Heart right ventricle (tissue), 16 donors: ENCODE data around the gene ARL4A. TPM values are rescaled to one million over a fixed set of nuclear protein-coding genes. Genes with fewer than 3 reads are reported as not detected.

ENCODE experiments used
- ATAC-seq, 8 donors: fragments of 200-7000 bp; cut with Tn5 transposase; one replicate each; pipeline ENCODE4 v1.9.1; 2020; ENCODE audit warnings: mild to moderate bottlenecking in 8 of 8, moderate library complexity in 8 of 8, moderate number of reproducible peaks in 1 of 8
- DNase-seq, 2 donors: peaks; one replicate each; pipeline ENCODE4 v3.0.0-alpha.2; 2020
- H3K27ac ChIP-seq, 10 donors: fragments of 200-600 bp; sonication (generic) in 2 of 10; one replicate each; pipeline versions ENCODE4 v1.5.0 to v1.8.0; 2020 to 2022; ENCODE audit warnings: mild to moderate bottlenecking in 3 of 10
- H3K27me3 ChIP-seq, 7 donors: fragments of 200-600 bp; one replicate each; pipeline ENCODE4 v1.8.0; 2021 to 2022; ENCODE audit warnings: mild to moderate bottlenecking in 2 of 7
- H3K36me3 ChIP-seq, 9 donors: fragments of 200-600 bp; sonication (generic) in 1 of 9; one replicate each; pipeline versions ENCODE4 v1.5.0 to v1.8.0; 2020 to 2022; ENCODE audit warnings: mild to moderate bottlenecking in 2 of 9
- H3K4me1 ChIP-seq, 9 donors: fragments of 200-600 bp; sonication (generic) in 1 of 9; one replicate each; pipeline versions ENCODE4 v1.5.0 to v1.8.0; 2020 to 2022; ENCODE audit warnings: mild to moderate bottlenecking in 4 of 9
- H3K4me3 ChIP-seq, 10 donors: fragments of 200-600 bp; sonication (generic) in 2 of 10; one replicate each; pipeline versions ENCODE4 v1.5.0 to v1.8.0; 2020 to 2022; ENCODE audit warnings: mild to moderate bottlenecking in 7 of 10, moderate library complexity in 2 of 10
- H3K9me3 ChIP-seq, 11 donors: fragments of 200-600 bp in 10 of 11; sonication (generic) in 2 of 11; one replicate each; pipeline versions ENCODE4 v1.5.0 to v1.8.0; 2013 to 2022; ENCODE audit warnings: mild to moderate bottlenecking in 2 of 11, control low read depth in 1 of 11, moderate library complexity in 1 of 11
- WGBS, 2 donors: extraction: QIAGEN DNeasy Blood & Tissue Kit; methylation state at CpG; one replicate each; pipeline ENCODE4 v1.1.7; 2013; ENCODE audit warnings: inconsistent platforms in 1 of 2; 5-methylcytosine and 5-hydroxymethylcytosine counted together
- intact Hi-C, 10 donors: fragments of 100-400 bp; cut with DNase I; formaldehyde crosslinking; loops; one replicate each; pipeline versions ENCODE4 v1.11.1 to v1.14.2; 2022
- polyA plus RNA-seq, 2 donors: library from polyadenylated mRNA; stranded (reverse); fragments of 200-250 nt; gene quantifications; one replicate each; pipeline ENCODE4 v1.2.3, GENCODE V29; 2013
- total RNA-seq, 10 donors: library from RNA; stranded (reverse); fragmentation: NEBNext Ultra II Directional in 3 of 10; extraction: Animal tissue kit (Norgen Biotek cat#: 25700) in 3 of 10; gene quantifications; one replicate each; pipeline versions ENCODE4 v1.2.1 to v1.2.4, GENCODE V29; 2021 to 2023
- TF ChIP-seq, protein P1 (sequence below), 9 donors: fragments of 200-600 bp; sonication (generic) in 2 of 9; IDR thresholded peaks; one replicate each; pipeline versions ENCODE4 v1.5.0 to v1.8.0; 2021 to 2022; ENCODE audit warnings: antibody characterized with exemption in 9 of 9, mild to moderate bottlenecking in 5 of 9, moderate library complexity in 1 of 9
- donor health status: Arrhythmogenic right ventricular cardiomyopathy.
- donor health status: ischemic (EF 13 %, LVEDD 7.1; RV severe dilation, severe dysfunction).
- donor health status: healthy with polysubstance abuse.
- donor health status: DM: no; HTN: yes; CAD: no.
- donor health status: DM: no; HTN: no; CAD: no.
- donor health status: ischemic (EF 25% LVEDD 6.9; RV normal size, moderate dysfunction).
- donor health status: ischemic (EF 25% LVEDD 5.7; RV mildly dilated, moderate dysfunction).
- donor health status: healthy.
- donor health status: DM: yes; HTN: yes; CAD: no.
- donor health status: Ischemic cardiomyopathy.
- donor health status: ischemic (EF 35%, LVEDD 5.7; RV mildly dilated, moderate dysfunction).
- donor health status: nonischemic (EF 11% LVEDD 7.7; RV severe dilation, severe dysfunction).
- donor health status: DM: yes; HTN: yes; CAD: no.
- donor health status: PGD.
- donor health status: ischemic (EF 29% LVEDD 5.4; RV normal size, mild dysfunction).
- donor health status: nonischemic (EF 23%, LVEDD 6.1; RV moderate dilation, normal function).

ARL4A gene
- total and polyA plus RNA-seq, 12 donors: 6.9 to 21.4 (median 12.9) TPM

DNA sequence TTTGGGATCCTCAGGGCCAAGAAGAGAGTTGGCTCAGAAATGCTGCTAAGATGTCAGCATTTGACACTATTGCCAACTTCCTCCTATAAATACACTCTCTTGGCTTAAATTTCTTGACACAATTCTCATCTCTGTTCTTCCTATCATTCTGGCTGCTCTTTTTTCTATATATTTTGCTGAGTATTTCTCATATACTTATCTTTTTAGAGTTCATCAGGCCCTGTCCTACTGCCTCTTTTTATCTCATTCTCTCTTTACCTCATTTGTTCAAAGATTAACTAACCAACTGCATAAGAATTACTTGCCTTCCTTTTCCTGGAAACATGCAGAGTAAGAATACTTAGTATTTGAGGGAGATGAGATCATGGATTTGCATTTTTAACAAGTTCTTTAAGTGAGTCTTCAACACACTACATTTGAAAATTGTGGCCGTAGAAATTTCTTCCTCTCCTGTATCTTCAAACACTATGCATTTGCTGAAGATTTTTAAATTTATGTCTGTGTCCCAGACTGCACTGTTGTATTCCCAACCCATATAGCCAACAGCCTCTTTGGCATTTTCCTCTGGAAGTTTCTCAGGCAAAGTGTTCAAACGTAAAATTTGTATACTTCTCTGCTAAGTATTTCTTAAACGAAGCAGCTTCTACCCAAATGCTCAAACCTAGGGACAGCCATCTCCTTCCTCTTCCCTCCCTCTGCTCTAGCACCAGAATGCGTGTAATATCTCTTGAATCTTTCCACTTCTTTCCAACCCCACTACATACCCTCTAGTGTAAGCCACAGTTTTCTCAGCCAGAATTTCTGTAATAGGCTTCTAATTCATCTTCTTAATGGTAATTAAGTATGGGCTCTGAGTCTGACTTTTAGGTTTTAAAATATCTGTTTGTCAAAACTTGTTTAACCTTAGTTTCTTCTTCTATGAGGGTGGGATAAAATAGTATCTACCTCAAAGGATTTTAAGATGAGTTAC, 35.5 kb downstream of the ARL4A start:
- ATAC-seq (no peak), DNase-seq (no peak)
- Histone ChIP-seq H3K36me3 (no peaks in the 10 kb centered on the region), H3K9me3 (no peaks in the 10 kb centered on the region), H3K27ac (no peak overlapping the region), H3K27me3 (no peaks in the 10 kb centered on the region), H3K4me1 (peaks cover 3 to 56% (median 42%) of the 10 kb centered on the region in 9 donors), H3K4me3 (no peak overlapping the region)
- TF ChIP-seq, protein P1, sequence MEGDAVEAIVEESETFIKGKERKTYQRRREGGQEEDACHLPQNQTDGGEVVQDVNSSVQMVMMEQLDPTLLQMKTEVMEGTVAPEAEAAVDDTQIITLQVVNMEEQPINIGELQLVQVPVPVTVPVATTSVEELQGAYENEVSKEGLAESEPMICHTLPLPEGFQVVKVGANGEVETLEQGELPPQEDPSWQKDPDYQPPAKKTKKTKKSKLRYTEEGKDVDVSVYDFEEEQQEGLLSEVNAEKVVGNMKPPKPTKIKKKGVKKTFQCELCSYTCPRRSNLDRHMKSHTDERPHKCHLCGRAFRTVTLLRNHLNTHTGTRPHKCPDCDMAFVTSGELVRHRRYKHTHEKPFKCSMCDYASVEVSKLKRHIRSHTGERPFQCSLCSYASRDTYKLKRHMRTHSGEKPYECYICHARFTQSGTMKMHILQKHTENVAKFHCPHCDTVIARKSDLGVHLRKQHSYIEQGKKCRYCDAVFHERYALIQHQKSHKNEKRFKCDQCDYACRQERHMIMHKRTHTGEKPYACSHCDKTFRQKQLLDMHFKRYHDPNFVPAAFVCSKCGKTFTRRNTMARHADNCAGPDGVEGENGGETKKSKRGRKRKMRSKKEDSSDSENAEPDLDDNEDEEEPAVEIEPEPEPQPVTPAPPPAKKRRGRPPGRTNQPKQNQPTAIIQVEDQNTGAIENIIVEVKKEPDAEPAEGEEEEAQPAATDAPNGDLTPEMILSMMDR (IDR thresholded peaks at IDR 0.05): no peak
- 72 to 75% methylated on average over 4 of the region's 4 CpGs for WGBS, 2 donors
- intact Hi-C loops: no loop called here

DNA sequence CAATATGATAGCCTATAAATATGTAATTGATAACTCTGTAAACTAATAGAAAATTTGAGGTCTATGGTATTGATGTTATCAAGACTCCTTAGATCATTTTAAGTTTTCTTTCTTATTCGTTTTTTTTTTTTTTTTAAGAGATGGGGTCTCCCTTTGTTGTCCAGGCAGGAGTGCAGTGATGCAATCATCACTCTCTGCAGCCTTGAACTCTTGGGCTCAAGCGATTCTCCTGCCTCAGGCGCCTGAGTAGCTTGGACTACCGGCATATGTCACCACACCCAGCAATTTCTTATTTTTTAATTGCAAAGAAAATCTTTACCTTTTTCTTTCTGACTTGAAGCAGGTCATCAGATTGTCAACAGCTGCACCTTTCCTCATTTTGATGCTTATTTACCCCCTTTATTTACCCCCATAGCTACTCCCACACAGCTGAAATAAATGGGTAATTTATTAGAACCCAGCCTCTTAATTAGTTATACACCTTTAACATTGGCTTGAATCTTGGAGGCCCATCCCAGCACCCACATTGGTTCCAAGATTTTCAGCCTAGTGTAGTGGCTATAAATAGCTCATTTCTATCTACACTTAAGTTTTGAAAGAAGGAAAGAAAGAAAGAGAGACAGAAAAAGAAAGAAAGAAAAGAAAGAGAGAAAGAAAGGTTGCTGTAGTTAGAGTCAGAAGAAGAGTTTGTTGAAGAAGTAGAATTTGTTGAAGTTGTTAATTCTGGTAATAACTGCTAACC, 38.3 kb downstream of the ARL4A start:
- Histone ChIP-seq H3K27ac (peak overlapping the region in 6 of 10 donors; percentile 38 to 83 (median 76)), H3K27me3 (no peaks in the 10 kb centered on the region), H3K9me3 (no peaks in the 10 kb centered on the region), H3K4me1 (peaks cover 0 to 54% (median 41%) of the 10 kb centered on the region in 9 donors), H3K4me3 (peak overlapping the region in 8 of 10 donors; percentile 2 to 41 (median 24)), H3K36me3 (no peaks in the 10 kb centered on the region)
- TF ChIP-seq, protein P1 (IDR thresholded peaks at IDR 0.05): no peak
- intact Hi-C loops: loop anchor here in 3 of 10 donors (5.0 kb wide), 1 partner anchor 38 kb away; the partner anchor contains the start of gene ARL4A (in 3 of the 3)
- WGBS, 2 donors: 87 to 92% methylated on average over 4 of the region's 4 CpGs
- DNase-seq (no peak), ATAC-seq (peak in 1 of 8 donors; percentile 21)

DNA sequence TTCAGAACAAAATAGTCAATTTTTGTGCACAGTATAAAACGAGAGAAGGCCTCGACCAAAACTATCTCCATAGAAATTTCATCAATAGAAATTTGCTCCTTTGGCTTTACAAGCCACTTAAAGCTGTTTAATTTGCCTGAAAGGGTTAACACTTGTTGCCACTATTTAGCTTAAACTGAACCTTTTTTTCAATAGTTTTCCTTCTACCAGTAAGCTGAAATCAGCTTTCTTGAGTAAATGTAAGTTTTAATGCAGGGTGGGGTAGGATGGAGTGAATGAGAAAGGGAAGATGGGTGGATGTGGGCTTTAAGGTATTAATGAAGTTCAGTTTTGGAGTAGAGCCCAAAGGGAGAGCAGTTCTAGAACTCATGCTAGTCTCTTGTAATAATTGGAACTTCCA, 39.5 kb downstream of the ARL4A start:
- Histone ChIP-seq H3K4me3 (peak overlapping the region in 7 of 10 donors; percentile 6 to 41 (median 31)), H3K4me1 (peaks cover 0 to 63% (median 50%) of the 10 kb centered on the region in 9 donors), H3K36me3 (no peaks in the 10 kb centered on the region), H3K27ac (peak overlapping the region in 8 of 10 donors; percentile 19 to 83 (median 74)), H3K27me3 (no peaks in the 10 kb centered on the region), H3K9me3 (no peaks in the 10 kb centered on the region)
- ATAC-seq (peak in 1 of 8 donors; percentile 6), DNase-seq (no peak)
- intact Hi-C loops: loop anchor here in 3 of 10 donors (5.0 kb wide), 1 partner anchor 40 kb away; the partner anchor contains the start of gene ARL4A (in 3 of the 3)
- 93 to 96% methylated on average over 2 of the region's 2 CpGs for WGBS, 2 donors
- TF ChIP-seq, protein P1 (IDR thresholded peaks at IDR 0.05): no peak
